HepG2 (cell line): ENCODE measurements around the gene SLC13A3. TPM values are rescaled to one million over a fixed set of nuclear protein-coding genes. Genes with fewer than 3 reads are reported as not detected.
A peak's percentile ranks its signal among the peaks of the same experiment; 100 is the strongest.

Experiments
- ATAC-seq: fragments of 200-7000 bp; cut with Tn5 transposase; 3 replicates; pipeline ENCODE4 v1.9.1; 2020; ENCODE audit warnings: mild to moderate bottlenecking, moderate library complexity
- BruUV-seq: library from RNA; stranded (reverse); fragments of 400-500 nt; replicated peaks from 2 replicates; lab custom pipeline; 2021; lab: Mats Ljungman, UMichigan
- CTCF ChIA-PET: fragments of 300-600 bp; formaldehyde crosslinking; extraction: SDS; loops from one replicate; lab custom pipeline; 2021; ENCODE audit warnings: low total read pairs, inconsistent platforms, low intra/inter-chr PET ratio; lab: Yijun Ruan, JAX
- POLR2A ChIA-PET: fragments of 350-600 bp; sonication (Branson Sonifier 250); formaldehyde crosslinking; loops from one replicate; lab custom pipeline; 2020; ENCODE audit warnings: antibody characterized with exemption, inconsistent platforms; lab: Yijun Ruan, JAX
- DNase-seq: peaks from one replicate; pipeline ENCODE4 v3.0.0-alpha.2; 2015; ENCODE audit warnings: low spot score
- FAIRE-seq: peaks from 3 replicates; lab custom pipeline; 2011; peaks lifted over from hg19 to GRCh38; lab: Jason Lieb, UNC
- H2AFZ ChIP-seq: one replicate; pipeline ENCODE4 v1.6.1; 2011; ENCODE audit warnings: low read length, inconsistent platforms
- H3K27ac ChIP-seq: fragments of 300-600 bp; 3 replicates; pipeline ENCODE4 v1.8.0; 2011; ENCODE audit warnings: mixed run types, mild to moderate bottlenecking, mixed read lengths, low read length, inconsistent platforms; ENCODE audit not compliant: insufficient read depth; ENCODE audit errors: extremely low read length
- H3K27me3 ChIP-seq, 2 experiments: fragments of 200-600 bp in 1 of 2; 2 replicates in 1 of 2; 3 replicates in 1 of 2; pipeline versions ENCODE4 v1.6.0 to v1.8.0; 2011; ENCODE audit warnings: low read length in 2 of 2, mild to moderate bottlenecking in 2 of 2, moderate library complexity in 2 of 2, inconsistent platforms in 1 of 2; ENCODE audit not compliant: insufficient read depth in 2 of 2, control insufficient read depth in 1 of 2
- H3K36me3 ChIP-seq, 2 experiments: fragments of 200-600 bp in 1 of 2; replicated peaks in 1 of 2; 2 replicates in 1 of 2; 3 replicates in 1 of 2; pipeline versions ENCODE4 v1.5.1 to v1.8.0; 2011; ENCODE audit warnings: low read length in 2 of 2, inconsistent platforms in 1 of 2; ENCODE audit not compliant: insufficient read depth in 2 of 2, control insufficient read depth in 1 of 2
- H3K4me1 ChIP-seq: 2 replicates; pipeline ENCODE4 v1.5.1; 2012; ENCODE audit warnings: low read length, inconsistent platforms; ENCODE audit not compliant: insufficient read depth
- H3K4me2 ChIP-seq: 2 replicates; pipeline ENCODE4 v1.6.0; 2011; ENCODE audit warnings: low read depth, low read length, inconsistent platforms
- H3K4me3 ChIP-seq, 3 experiments: fragments of 200-600 bp in 1 of 3; sonication (generic), shearing (Covaris generic) in 1 of 3; replicated peaks in 1 of 3; 2 replicates each; pipeline ENCODE4 v1.5.1; 2011 to 2016; ENCODE audit warnings: low read length in 3 of 3, inconsistent platforms in 2 of 3, low read depth in 2 of 3, mild to moderate bottlenecking in 2 of 3, control low read depth in 1 of 3, mixed read lengths in 1 of 3; ENCODE audit not compliant: insufficient read depth in 1 of 3
- H3K79me2 ChIP-seq: one replicate; pipeline ENCODE4 v1.6.1; 2011; ENCODE audit warnings: low read length, inconsistent platforms; ENCODE audit not compliant: insufficient read depth
- H3K9ac ChIP-seq: 2 replicates; pipeline ENCODE4 v1.6.0; 2011; ENCODE audit warnings: mild to moderate bottlenecking, low read depth, low read length, inconsistent platforms; ENCODE audit not compliant: insufficient read depth
- H3K9me3 ChIP-seq: 2 replicates; pipeline ENCODE4 v1.5.1; 2012; ENCODE audit warnings: mild to moderate bottlenecking, low read length
- H4K20me1 ChIP-seq: 2 replicates; pipeline ENCODE4 v1.6.0; 2011; ENCODE audit warnings: inconsistent platforms, mild to moderate bottlenecking, low read length, moderate library complexity; ENCODE audit not compliant: insufficient read depth
- ATF1 ChIP-seq: IDR thresholded peaks from 2 replicates; pipeline ENCODE4 v1.6.1; 2016; ENCODE audit warnings: mild to moderate bottlenecking, control low read depth
- NFIB ChIP-seq: sonication (generic); formaldehyde crosslinking; IDR thresholded peaks from 2 replicates; pipeline ENCODE4 v1.9.0; 2021; ENCODE audit warnings: missing genetic modification reagents, mild to moderate bottlenecking, borderline replicate concordance
- PRDM10 ChIP-seq: sonication (generic); formaldehyde crosslinking; IDR thresholded peaks from 2 replicates; pipeline ENCODE4 v1.4.0; 2020; ENCODE audit warnings: low read depth, missing genetic modification reagents
- RERE ChIP-seq: IDR thresholded peaks from 2 replicates; pipeline ENCODE4 v1.6.1; 2016; ENCODE audit warnings: low read depth, missing genetic modification reagents, missing compliant biosample characterization
- ZHX1 ChIP-seq: sonication (generic); formaldehyde crosslinking; IDR thresholded peaks from 2 replicates; pipeline ENCODE4 v1.8.1; 2022; ENCODE audit warnings: low read depth, mild to moderate bottlenecking, missing genetic modification reagents
- ZMYM3 ChIP-seq: sonication (generic); formaldehyde crosslinking; IDR thresholded peaks from 2 replicates; pipeline ENCODE4 v1.5.1; 2020; ENCODE audit warnings: mild to moderate bottlenecking, missing genetic modification reagents
- ZMYM4 ChIP-seq: sonication (generic); formaldehyde crosslinking; IDR thresholded peaks from 2 replicates; pipeline ENCODE4 v1.8.1; 2023; ENCODE audit warnings: mild to moderate bottlenecking, missing genetic modification reagents
- ZNF343 ChIP-seq: sonication (generic); formaldehyde crosslinking; IDR thresholded peaks from 2 replicates; pipeline ENCODE4 v1.4.0; 2020; ENCODE audit warnings: mild to moderate bottlenecking, missing genetic modification reagents
- ZNF781 ChIP-seq: sonication (generic); formaldehyde crosslinking; IDR thresholded peaks from 2 replicates; pipeline ENCODE4 v1.5.1; 2020; ENCODE audit warnings: borderline replicate concordance, mild to moderate bottlenecking, missing genetic modification reagents; ENCODE audit errors: not compliant biosample characterization
- ZSCAN25 ChIP-seq: sonication (generic); formaldehyde crosslinking; IDR thresholded peaks from 2 replicates; pipeline ENCODE4 v1.8.0; 2022; ENCODE audit warnings: mild to moderate bottlenecking, missing genetic modification reagents
- in situ Hi-C: cut with HindIII; loops from 2 replicates; pipeline ENCODE4 v1.10.0; 2017; ENCODE audit warnings: low pct_unique_long_range_greater_than_20kb; ENCODE audit not compliant: extremely low pct_ligation_motif_present
- intact Hi-C: fragments of 100-400 bp; cut with micrococcal nuclease; formaldehyde crosslinking; loops from one replicate; pipeline ENCODE4 v1.10.0; 2022; ENCODE audit not compliant: unreplicated experiment
- polyA plus RNA-seq, 8 experiments: library from polyadenylated mRNA; depleted of rRNA in 3 of 8; stranded (reverse) in 7 of 8; unstranded in 1 of 8; fragments of >200 nt; fragmentation: Illumina TruSeq in 4 of 8; extraction: Trizol in 4 of 8; gene quantifications; 2 replicates each; pipeline versions ENCODE4 v1.2.1 to v1.2.3, GENCODE V29; 2011 to 2016; ENCODE audit warnings: low read depth in 4 of 8, missing spikeins in 1 of 8, mixed read lengths in 1 of 8; ENCODE audit not compliant: insufficient read depth in 1 of 8
- total RNA-seq, 5 experiments: library from RNA; depleted of rRNA; stranded (reverse); fragments of >200 nt; fragmentation: Illumina TruSeq; extraction: Trizol; gene quantifications; 2 replicates each; pipeline ENCODE4 v1.2.3, GENCODE V29; 2016; ENCODE audit warnings: low read depth in 1 of 5

The SLC13A3 gene
- total and polyA plus RNA-seq, 2 of the 13 experiments (the other 11 are each of a cell fraction or from before 2014, with no cell fraction given) = 66.5 to 76.0 TPM

DNA sequence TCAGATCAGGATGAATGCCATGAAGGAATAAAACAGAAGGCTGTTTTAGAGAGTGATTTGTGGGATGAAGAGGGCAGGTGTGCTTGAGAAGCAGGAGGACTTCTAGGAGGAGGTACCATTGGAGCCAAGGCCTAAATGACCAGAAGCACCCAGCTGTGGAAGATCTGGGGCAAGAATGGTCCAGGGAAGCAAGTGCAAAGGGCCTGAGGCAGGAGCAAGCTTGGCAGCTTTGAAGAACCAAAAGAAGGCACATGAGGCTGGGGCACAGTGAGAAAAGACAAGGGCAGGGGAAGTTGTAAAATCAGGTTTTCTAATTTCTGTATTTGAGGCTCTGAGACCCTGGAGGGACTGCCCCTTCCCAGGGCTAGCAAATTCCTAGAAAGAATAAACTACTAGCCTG is 9.8 kb downstream of the SLC13A3 start:
- BruUV-seq = no TSS peak
- no peaks in the 10 kb centered on the region for H3K9me3 ChIP-seq
- no peak for DNase-seq
- H3K79me2 ChIP-seq = peaks cover 35% of the 10 kb centered on the region
- H3K27me3 ChIP-seq = no peaks in the 10 kb centered on the region
- no peak overlapping the region for H2AFZ ChIP-seq
- FAIRE-seq = no peak
- H3K27ac ChIP-seq = peak overlapping the region; percentile 60
- H3K4me3 ChIP-seq = no peak overlapping the region
- CTCF ChIA-PET = no interaction called here
- no peaks in the 10 kb centered on the region for H4K20me1 ChIP-seq
- peak overlapping the region; percentile 32 for H3K9ac ChIP-seq
- H3K4me2 ChIP-seq = peak overlapping the region; percentile 33
- H3K4me1 ChIP-seq = peaks cover 95% of the 10 kb centered on the region
- in situ Hi-C loops = no loop called here
- no peak for ATAC-seq
- intact Hi-C loops = no loop called here
- peaks cover 5 to 33% of the 10 kb centered on the region in 2 experiments for H3K36me3 ChIP-seq
- POLR2A ChIA-PET = interaction anchor here (0.7 to 6.4 kb wide), 12 partner anchors 7 to 118 kb away, joined by 3 to 72 read pairs (median 6); partner anchors contain the start of genes SLC13A3 and TP53RK
- no peak for TF ChIP-seq PRDM10 (CRISPR knock-in tag)
- TF ChIP-seq ATF1 = 0 out of 2 replicates have a peak, but pooled peaks have one; percentile 5
- no peak for TF ChIP-seq ZNF343 (CRISPR knock-in tag)
- peak; percentile 1; the same call in 1 of the 2 replicates for TF ChIP-seq ZMYM4 (CRISPR knock-in tag)
- no peak for TF ChIP-seq RERE (CRISPR knock-in tag)
- no peak for TF ChIP-seq ZSCAN25 (CRISPR knock-in tag)
- TF ChIP-seq ZHX1 (CRISPR knock-in tag) = no peak
- no peak for TF ChIP-seq ZNF781 (CRISPR knock-in tag)
- TF ChIP-seq NFIB (CRISPR knock-in tag) = no peak
- peak; percentile 93 for TF ChIP-seq ZMYM3
